Kidney tubule cell (primary cell): ENCODE data around the gene DNAH10.

Experiments
- DNase-seq: peaks from one replicate; pipeline ENCODE4 v3.0.0-alpha.2; 2018; ENCODE audit warnings: low spot score

The DNAH10 gene

GRCh38 chr12:123761841-123762714 is at the start of gene DNAH10:
Gene DNAH10 (plus strand): TSS chr12:123762301. CDS start chr12:123762337, 36 bp downstream.
- DNase-seq: peak; percentile 39

GRCh38 chr12:123712780-123713319 is 49.3 kb upstream of the DNAH10 start:
- DNase-seq: no peak

GRCh38 chr12:123713398-123713797 is 48.7 kb upstream of the DNAH10 start:
- peak; percentile 14 for DNase-seq

GRCh38 chr12:123713823-123714585 is 48.1 kb upstream of the DNAH10 start:
- DNase-seq: no peak

- no peak for DNase-seq
These were observed 46.9 kb upstream of the DNAH10 start for GRCh38 chr12:123715195-123715594.

DNA sequence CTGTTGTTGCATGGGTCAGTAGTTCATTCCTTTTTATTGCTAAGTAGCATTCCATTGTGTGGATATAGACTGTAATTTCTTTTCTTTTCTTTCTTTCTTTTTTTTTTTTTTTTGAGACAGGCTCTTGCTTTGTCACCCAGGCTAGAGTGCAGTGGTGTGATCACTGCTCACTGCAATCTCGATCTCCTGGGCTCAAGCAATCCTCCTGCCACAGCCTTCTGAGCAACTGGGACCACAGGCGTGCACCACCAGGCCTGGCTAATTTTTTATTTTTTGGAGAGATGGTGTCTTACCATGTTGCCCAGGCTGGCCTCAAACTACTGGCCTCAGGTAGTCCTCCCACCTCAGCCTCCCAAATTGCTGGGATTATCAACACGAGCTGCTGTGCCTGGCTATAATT is 44.8 kb upstream of the DNAH10 start:
- no peak for DNase-seq

GRCh38 chr12:123720141-123720814 is 41.8 kb upstream of the DNAH10 start:
- DNase-seq: peak; percentile 14

- no peak for DNase-seq
These were observed 40.9 kb upstream of the DNAH10 start for GRCh38 chr12:123721245-123721644.

DNA sequence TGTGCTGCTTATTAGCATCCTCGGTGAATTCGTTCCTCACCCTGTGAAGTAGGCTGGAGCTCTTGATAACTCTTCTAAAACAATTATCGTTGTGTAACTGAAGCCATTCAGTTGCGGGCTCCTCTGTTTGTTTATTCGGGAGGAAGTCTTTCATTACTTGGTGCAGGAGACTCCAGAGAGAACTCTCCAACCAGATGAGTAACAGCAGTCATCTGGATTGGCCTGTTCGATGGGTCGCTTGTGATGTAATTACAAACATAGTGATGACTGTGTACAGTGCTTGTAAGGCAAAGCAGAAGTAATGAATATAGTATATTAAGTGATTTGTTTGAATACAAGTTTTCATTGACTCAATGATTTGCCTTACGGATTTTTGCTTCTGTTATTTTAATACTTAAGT is 39.1 kb upstream of the DNAH10 start:
- DNase-seq: no peak

GRCh38 chr12:123723765-123724164 is 38.3 kb upstream of the DNAH10 start:
- DNase-seq: no peak

DNA sequence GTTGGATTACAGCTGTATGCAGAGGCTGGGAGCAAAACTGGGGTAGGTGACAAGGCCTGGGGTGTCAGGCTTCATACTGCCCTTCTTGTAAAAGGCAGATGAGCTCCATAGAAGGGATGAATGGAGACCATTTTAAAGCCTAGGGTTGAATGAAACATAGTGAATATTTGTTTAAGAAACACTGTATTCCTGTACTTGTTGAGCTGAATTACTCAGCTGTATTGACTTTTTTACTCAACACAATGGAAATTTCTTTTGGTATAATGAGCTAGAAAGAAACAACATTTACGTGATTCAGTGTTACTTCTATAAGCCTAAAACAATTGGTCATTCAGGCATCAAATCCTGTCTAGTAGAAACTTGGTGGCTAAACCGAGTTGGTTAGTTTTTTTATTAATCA is 35.9 kb upstream of the DNAH10 start:
- DNase-seq: no peak

GRCh38 chr12:123726962-123727361 is 35.1 kb upstream of the DNAH10 start:
- no peak for DNase-seq

GRCh38 chr12:123727878-123728277 is 34.2 kb upstream of the DNAH10 start:
- no peak for DNase-seq

- no peak for DNase-seq
These were observed 30.5 kb upstream of the DNAH10 start for GRCh38 chr12:123731596-123731995.

DNA sequence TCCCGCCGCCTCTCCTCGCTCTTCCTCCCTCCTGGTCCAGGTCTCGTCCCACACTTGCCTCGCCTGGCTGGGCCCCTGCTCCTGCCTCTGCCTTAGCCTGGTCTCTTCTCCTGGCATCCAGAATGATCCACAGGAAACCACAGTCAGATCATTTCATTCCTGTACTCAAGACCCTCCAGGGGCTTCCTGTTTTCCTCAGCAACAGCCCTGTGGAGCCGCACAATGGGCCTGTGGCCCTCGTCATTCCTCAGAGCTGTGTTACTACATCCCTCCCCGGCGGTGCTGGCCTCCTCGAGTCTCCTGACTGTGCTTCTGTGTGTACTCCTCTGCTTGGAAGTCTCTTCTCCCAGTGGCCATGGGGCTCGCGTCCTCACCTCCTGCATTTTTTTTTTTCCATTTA is 29.9 kb upstream of the DNAH10 start:
- DNase-seq: no peak

DNA sequence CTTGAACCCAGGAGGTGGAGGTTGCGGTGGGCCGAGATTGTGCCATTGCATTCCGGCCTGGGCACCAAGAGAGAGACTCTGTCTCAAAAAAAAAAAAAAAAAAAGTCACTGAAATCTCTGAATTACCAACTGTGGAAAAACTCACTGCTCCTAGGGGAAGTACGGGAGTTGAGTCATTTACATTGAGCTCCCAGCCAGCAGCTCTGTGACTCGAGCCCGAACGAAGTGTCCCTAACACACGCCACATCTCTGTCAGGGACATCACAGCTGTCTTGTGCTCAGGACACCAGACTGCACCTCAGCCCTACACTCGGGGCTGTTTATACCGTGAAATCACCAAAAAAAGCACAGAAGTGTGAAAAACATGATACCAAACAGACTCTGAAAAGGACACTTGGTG is 28.9 kb upstream of the DNAH10 start:
- no peak for DNase-seq

- no peak for DNase-seq
These were observed 27.8 kb upstream of the DNAH10 start for GRCh38 chr12:123734268-123734667.

- DNase-seq: no peak
These were observed 20.0 kb upstream of the DNAH10 start for GRCh38 chr12:123741937-123742572.

DNA sequence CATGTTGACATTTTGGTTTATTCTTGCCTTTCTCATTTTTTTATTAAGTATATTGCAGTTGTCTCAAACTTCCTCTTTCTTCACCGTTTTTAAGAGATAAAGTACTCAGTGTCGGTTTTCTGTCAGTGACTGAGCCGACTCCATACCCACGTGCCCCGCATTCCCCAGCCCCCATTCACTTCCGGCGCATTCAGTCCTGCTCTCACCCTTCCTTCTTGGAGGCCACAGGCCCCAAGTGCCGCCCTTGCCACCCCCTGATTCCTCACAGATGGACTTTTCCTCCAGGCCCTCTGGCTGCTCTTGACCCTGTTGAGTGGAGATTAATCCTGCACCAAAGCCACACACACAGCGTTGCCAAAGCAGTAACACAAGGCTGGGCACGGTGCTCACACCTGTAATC is 19.1 kb upstream of the DNAH10 start:
- no peak for DNase-seq

GRCh38 chr12:123744836-123745235 is 17.3 kb upstream of the DNAH10 start:
- DNase-seq: no peak

DNA sequence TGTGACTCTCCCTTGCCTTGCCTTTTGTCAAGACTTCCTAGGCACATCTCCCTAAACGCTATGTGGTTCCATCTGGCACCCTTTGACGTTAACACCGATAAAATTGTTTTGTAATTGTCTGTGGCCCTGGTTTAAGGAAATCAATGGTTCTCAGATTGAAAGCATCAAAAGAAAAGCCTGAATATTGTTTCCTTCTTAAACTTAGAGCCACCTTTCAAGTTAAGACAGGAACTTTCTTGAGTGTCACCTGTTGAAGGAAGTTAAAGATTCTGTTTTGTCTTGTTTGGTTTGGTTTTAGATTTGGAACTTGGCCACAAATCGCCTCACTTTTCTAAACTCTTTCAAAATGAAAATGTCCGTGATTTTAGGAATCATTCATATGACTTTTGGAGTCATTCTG is 14.8 kb upstream of the DNAH10 start:
- DNase-seq: no peak

GRCh38 chr12:123748161-123748560 is 13.9 kb upstream of the DNAH10 start:
- no peak for DNase-seq
